Liver (tissue), 9 donors: ENCODE results near the gene CRBN. TPM values are rescaled to one million over a fixed set of nuclear protein-coding genes. Genes with fewer than 3 reads are reported as not detected.

ENCODE experiments used
- DNase-seq: peaks from one replicate; pipeline ENCODE4 v3.0.0-alpha.2; 2017; ENCODE audit warnings: low spot score
- H3K27ac ChIP-seq, 2 donors: one replicate each; pipeline ENCODE4 v1.7.0; 2013; ENCODE audit warnings: inconsistent platforms in 2 of 2, low read length in 2 of 2, control low read depth in 1 of 2, low read depth in 1 of 2, mild to moderate bottlenecking in 1 of 2
- H3K27me3 ChIP-seq, 4 donors: one replicate each; pipeline versions ENCODE4 v1.6.1 to v1.7.0; 2013; ENCODE audit warnings: low read length in 3 of 4, inconsistent platforms in 1 of 4, mild to moderate bottlenecking in 1 of 4, moderate library complexity in 1 of 4; ENCODE audit not compliant: control insufficient read depth in 4 of 4, insufficient read depth in 4 of 4
- H3K36me3 ChIP-seq, 4 donors: one replicate each; pipeline versions ENCODE4 v1.6.1 to v1.7.0; 2013; ENCODE audit warnings: low read length in 3 of 4, mild to moderate bottlenecking in 3 of 4, low read depth in 1 of 4, moderate library complexity in 1 of 4; ENCODE audit not compliant: control insufficient read depth in 4 of 4, insufficient read depth in 3 of 4
- H3K4me1 ChIP-seq, 4 donors: one replicate each; pipeline versions ENCODE4 v1.6.1 to v1.7.0; 2013; ENCODE audit warnings: low read length in 3 of 4, mild to moderate bottlenecking in 3 of 4, moderate library complexity in 1 of 4; ENCODE audit not compliant: control insufficient read depth in 4 of 4, insufficient read depth in 4 of 4
- H3K4me3 ChIP-seq, 3 donors: one replicate each; pipeline versions ENCODE4 v1.6.1 to v1.7.0; 2013; ENCODE audit warnings: low read length in 3 of 3, control low read depth in 1 of 3, low read depth in 1 of 3, mild to moderate bottlenecking in 1 of 3
- H3K9ac ChIP-seq, 2 donors: one replicate each; pipeline ENCODE4 v1.7.0; 2013; ENCODE audit warnings: low read length in 2 of 2, mild to moderate bottlenecking in 2 of 2, moderate library complexity in 2 of 2, control low read depth in 1 of 2, low read depth in 1 of 2
- H3K9me3 ChIP-seq, 4 donors: one replicate each; pipeline versions ENCODE4 v1.6.1 to v1.7.0; 2013; ENCODE audit warnings: low read length in 3 of 4; ENCODE audit not compliant: control insufficient read depth in 4 of 4
- ATF3 ChIP-seq: IDR thresholded peaks from 2 replicates; pipeline ENCODE4 v1.6.1; 2016; ENCODE audit warnings: antibody characterized with exemption
- EGR1 ChIP-seq, 2 donors: IDR thresholded peaks; 2 replicates each; pipeline ENCODE4 v1.6.1; 2016 to 2018; ENCODE audit warnings: antibody characterized with exemption in 2 of 2, low read depth in 2 of 2
- FOXA1 ChIP-seq: IDR thresholded peaks from 2 replicates; pipeline ENCODE4 v1.6.1; 2016; ENCODE audit warnings: antibody characterized with exemption
- FOXA2 ChIP-seq: IDR thresholded peaks from 2 replicates; pipeline ENCODE4 v1.6.1; 2016; ENCODE audit warnings: antibody characterized with exemption
- GABPA ChIP-seq, 2 donors: IDR thresholded peaks in 1 of 2; conservative IDR thresholded peaks in 1 of 2; 2 replicates each; pipeline ENCODE4 v1.6.1; 2016; ENCODE audit warnings: antibody characterized with exemption in 2 of 2, mild to moderate bottlenecking in 1 of 2, moderate library complexity in 1 of 2
- HNF4A ChIP-seq, 2 donors: conservative IDR thresholded peaks; 2 replicates each; pipeline ENCODE4 v1.6.1; 2016; ENCODE audit warnings: antibody characterized with exemption in 2 of 2, mild to moderate bottlenecking in 2 of 2
- HNF4G ChIP-seq: IDR thresholded peaks from 2 replicates; pipeline ENCODE4 v1.6.1; 2016; ENCODE audit warnings: antibody characterized with exemption
- JUND ChIP-seq, 2 donors: IDR thresholded peaks; 2 replicates each; pipeline ENCODE4 v1.6.1; 2016; ENCODE audit warnings: antibody characterized with exemption in 2 of 2
- NR2F2 ChIP-seq: IDR thresholded peaks from 2 replicates; pipeline ENCODE4 v1.6.1; 2016; ENCODE audit warnings: antibody characterized with exemption
- RAD21 ChIP-seq, 2 donors: IDR thresholded peaks; 2 replicates each; pipeline ENCODE4 v1.6.1; 2016; ENCODE audit warnings: antibody characterized with exemption in 2 of 2, mild to moderate bottlenecking in 2 of 2
- RXRA ChIP-seq, 2 donors: IDR thresholded peaks; 2 replicates each; pipeline ENCODE4 v1.6.1; 2017 to 2018; ENCODE audit warnings: antibody characterized with exemption in 2 of 2, mild to moderate bottlenecking in 1 of 2
- SP1 ChIP-seq: IDR thresholded peaks from 2 replicates; pipeline ENCODE4 v1.6.1; 2018; ENCODE audit warnings: antibody characterized with exemption, mild to moderate bottlenecking
- YY1 ChIP-seq: IDR thresholded peaks from 2 replicates; pipeline ENCODE4 v1.6.1; 2016; ENCODE audit warnings: antibody characterized with exemption, mild to moderate bottlenecking
- ZBTB33 ChIP-seq: IDR thresholded peaks from 2 replicates; pipeline ENCODE4 v1.6.1; 2016; ENCODE audit warnings: antibody characterized with exemption
- WGBS: extraction: QIAGEN DNeasy Blood & Tissue Kit; methylation state at CpG from one replicate; pipeline ENCODE4 v1.1.7; 2013; 5-methylcytosine and 5-hydroxymethylcytosine counted together
- polyA plus RNA-seq, 2 donors: library from polyadenylated mRNA; stranded (reverse) in 1 of 2; unstranded in 1 of 2; fragments of 200-250 nt in 1 of 2; fragments of >200 nt in 1 of 2; fragmentation: Nextera tagmentation in 1 of 2; extraction: Ambion mirVana in 1 of 2; gene quantifications; one replicate each; pipeline versions ENCODE4 v1.2.1 to v1.2.3, GENCODE V29; 2013 to 2015
- total RNA-seq, 2 donors: library from RNA; depleted of rRNA; stranded (reverse); fragments of >200 nt; gene quantifications; one replicate each; pipeline ENCODE4 v1.2.3, GENCODE V29; 2014
- TF ChIP-seq, protein P1 (sequence below): fragments of 150-350 bp; IDR thresholded peaks from 2 replicates; pipeline ENCODE4 v1.5.1; 2017; ENCODE audit warnings: improper control_type of control experiment, low read depth, low read length; ENCODE audit not compliant: missing input control
- TF ChIP-seq, protein P2 (sequence below): IDR thresholded peaks from 2 replicates; pipeline ENCODE4 v1.6.1; 2016; ENCODE audit warnings: antibody characterized with exemption
- TF ChIP-seq, protein P3 (sequence below): IDR thresholded peaks from 2 replicates; pipeline ENCODE4 v1.6.1; 2016; ENCODE audit warnings: antibody characterized with exemption, mild to moderate bottlenecking
- donor health status: healthy.
- donor health status: healthy.
- donor health status: healthy.
- donor health status: healthy.
- donor health status: healthy.

The CRBN gene
- total and polyA plus RNA-seq, 4 donors = 14.0 to 57.6 (median 29.4) TPM

DNA sequence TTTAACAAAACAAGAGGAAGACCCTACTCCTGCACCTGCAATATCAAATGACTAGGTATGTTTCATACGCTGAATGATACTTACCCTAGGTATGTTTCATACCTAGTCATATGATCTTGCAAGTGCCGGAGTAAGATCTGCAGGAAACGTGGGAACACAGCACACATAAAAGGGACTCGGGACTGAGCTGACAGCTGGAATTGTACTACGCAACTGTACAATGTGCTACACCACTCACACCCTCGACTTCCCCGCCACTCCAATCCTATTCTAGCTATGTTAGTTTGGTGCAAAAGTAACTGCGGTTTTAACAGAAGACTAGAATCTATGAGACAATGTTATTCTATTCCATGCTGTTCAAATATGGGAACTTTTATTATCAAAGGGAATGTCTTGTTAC, 22.0 kb downstream of the CRBN start:
- 96% methylated on average over 8 of the region's 8 CpGs for WGBS
- Histone ChIP-seq H3K9ac (no peak overlapping the region), H3K4me1 (no peaks in the 10 kb centered on the region), H3K4me3 (no peak overlapping the region), H3K9me3 (no peaks in the 10 kb centered on the region), H3K27me3 (no peaks in the 10 kb centered on the region), H3K36me3 (peaks cover 12 to 68% (median 45%) of the 10 kb centered on the region in 4 donors), H3K27ac (no peak overlapping the region)
- DNase-seq = no peak
- no peak for TF ChIP-seq RAD21 (IDR thresholded peaks at IDR 0.05)
- TF ChIP-seq, protein P1, sequence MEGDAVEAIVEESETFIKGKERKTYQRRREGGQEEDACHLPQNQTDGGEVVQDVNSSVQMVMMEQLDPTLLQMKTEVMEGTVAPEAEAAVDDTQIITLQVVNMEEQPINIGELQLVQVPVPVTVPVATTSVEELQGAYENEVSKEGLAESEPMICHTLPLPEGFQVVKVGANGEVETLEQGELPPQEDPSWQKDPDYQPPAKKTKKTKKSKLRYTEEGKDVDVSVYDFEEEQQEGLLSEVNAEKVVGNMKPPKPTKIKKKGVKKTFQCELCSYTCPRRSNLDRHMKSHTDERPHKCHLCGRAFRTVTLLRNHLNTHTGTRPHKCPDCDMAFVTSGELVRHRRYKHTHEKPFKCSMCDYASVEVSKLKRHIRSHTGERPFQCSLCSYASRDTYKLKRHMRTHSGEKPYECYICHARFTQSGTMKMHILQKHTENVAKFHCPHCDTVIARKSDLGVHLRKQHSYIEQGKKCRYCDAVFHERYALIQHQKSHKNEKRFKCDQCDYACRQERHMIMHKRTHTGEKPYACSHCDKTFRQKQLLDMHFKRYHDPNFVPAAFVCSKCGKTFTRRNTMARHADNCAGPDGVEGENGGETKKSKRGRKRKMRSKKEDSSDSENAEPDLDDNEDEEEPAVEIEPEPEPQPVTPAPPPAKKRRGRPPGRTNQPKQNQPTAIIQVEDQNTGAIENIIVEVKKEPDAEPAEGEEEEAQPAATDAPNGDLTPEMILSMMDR = no peak
- no peak for TF ChIP-seq EGR1 (IDR thresholded peaks at IDR 0.05; ENCODE audit: low read depth in 2 of 2)
- TF ChIP-seq HNF4A (conservative IDR thresholded peaks at IDR 0.05) = no peak
- TF ChIP-seq, protein P2, sequence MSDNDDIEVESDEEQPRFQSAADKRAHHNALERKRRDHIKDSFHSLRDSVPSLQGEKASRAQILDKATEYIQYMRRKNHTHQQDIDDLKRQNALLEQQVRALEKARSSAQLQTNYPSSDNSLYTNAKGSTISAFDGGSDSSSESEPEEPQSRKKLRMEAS = no peak
- TF ChIP-seq YY1 = no peak
- TF ChIP-seq NR2F2 = no peak
- TF ChIP-seq HNF4G = no peak
- no peak for TF ChIP-seq JUND (IDR thresholded peaks at IDR 0.05)
- TF ChIP-seq RXRA (IDR thresholded peaks at IDR 0.05) = no peak
- no peak for TF ChIP-seq FOXA1
- TF ChIP-seq, protein P3, sequence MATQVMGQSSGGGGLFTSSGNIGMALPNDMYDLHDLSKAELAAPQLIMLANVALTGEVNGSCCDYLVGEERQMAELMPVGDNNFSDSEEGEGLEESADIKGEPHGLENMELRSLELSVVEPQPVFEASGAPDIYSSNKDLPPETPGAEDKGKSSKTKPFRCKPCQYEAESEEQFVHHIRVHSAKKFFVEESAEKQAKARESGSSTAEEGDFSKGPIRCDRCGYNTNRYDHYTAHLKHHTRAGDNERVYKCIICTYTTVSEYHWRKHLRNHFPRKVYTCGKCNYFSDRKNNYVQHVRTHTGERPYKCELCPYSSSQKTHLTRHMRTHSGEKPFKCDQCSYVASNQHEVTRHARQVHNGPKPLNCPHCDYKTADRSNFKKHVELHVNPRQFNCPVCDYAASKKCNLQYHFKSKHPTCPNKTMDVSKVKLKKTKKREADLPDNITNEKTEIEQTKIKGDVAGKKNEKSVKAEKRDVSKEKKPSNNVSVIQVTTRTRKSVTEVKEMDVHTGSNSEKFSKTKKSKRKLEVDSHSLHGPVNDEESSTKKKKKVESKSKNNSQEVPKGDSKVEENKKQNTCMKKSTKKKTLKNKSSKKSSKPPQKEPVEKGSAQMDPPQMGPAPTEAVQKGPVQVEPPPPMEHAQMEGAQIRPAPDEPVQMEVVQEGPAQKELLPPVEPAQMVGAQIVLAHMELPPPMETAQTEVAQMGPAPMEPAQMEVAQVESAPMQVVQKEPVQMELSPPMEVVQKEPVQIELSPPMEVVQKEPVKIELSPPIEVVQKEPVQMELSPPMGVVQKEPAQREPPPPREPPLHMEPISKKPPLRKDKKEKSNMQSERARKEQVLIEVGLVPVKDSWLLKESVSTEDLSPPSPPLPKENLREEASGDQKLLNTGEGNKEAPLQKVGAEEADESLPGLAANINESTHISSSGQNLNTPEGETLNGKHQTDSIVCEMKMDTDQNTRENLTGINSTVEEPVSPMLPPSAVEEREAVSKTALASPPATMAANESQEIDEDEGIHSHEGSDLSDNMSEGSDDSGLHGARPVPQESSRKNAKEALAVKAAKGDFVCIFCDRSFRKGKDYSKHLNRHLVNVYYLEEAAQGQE = no peak
- TF ChIP-seq ZBTB33 = no peak
- no peak for TF ChIP-seq ATF3
- no peak for TF ChIP-seq SP1

GRCh38 chr3:3154879-3155610, 24.4 kb downstream of the CRBN start:
- H3K27ac ChIP-seq = no peak overlapping the region
- H3K9me3 ChIP-seq = no peaks in the 10 kb centered on the region
- peaks cover 0 to 2% (median 0%) of the 10 kb centered on the region in 4 donors for H3K4me1 ChIP-seq
- H3K9ac ChIP-seq = no peak overlapping the region
- WGBS = 96% methylated on average over 5 of the region's 5 CpGs
- H3K27me3 ChIP-seq = no peaks in the 10 kb centered on the region
- no peak overlapping the region for H3K4me3 ChIP-seq
- H3K36me3 ChIP-seq = peaks cover 11 to 68% (median 58%) of the 10 kb centered on the region in 4 donors
- DNase-seq = no peak
- TF ChIP-seq GABPA (IDR thresholded peaks at IDR 0.05 in 1 of 2, conservative IDR thresholded peaks at IDR 0.05 in 1 of 2) (no peak), ZBTB33 (no peak), FOXA2 (no peak), SP1 (no peak), ATF3 (no peak)
- TF ChIP-seq, protein P3 = no peak
